ENCODE data around the gene NELFCD.
"Not testable (repeated sequence)": the region's sequence is repeated elsewhere in the genome, so short reads cannot be mapped to it uniquely, and the experiment has no call there.

NELFCD gene

DNA sequence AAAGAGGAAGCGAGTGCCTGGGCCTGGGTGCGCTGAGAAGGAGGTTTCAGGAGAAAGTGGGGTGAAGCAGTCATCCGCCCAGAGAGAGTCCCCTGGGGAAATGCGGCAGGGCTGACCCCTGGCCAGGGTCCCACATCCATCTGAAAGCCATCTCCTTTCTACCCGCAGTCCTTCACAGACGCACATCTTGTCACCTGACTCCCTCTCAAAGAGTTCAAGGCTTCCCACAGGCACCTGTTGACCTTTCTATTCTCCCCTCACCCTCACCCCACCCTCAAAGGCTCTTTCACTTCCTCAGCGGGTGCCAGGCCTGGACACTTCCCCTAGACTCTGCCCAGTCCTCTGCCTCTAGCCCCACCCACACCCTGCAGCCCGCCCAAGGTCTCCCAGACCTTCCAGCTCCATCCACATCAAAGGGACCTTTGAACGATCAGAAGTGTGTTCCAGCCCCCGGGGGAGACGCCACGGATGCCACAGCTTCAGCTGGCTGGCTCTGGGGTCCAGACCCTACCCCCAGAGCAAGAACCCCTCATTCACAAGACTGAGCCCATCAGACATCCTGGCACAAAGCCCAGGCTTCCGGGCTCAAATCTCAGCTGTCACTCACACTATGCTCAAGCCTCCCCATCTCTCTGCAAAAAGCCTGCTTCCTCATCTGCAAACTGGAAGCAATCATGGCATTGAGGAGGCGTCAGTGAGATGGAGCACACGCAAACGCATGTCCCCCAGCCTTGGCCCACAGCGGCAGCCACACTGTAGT lies 23.9 kb downstream of the NELFCD start:
- intact Hi-C loops (cut with DNase I) = no loop called here
- peak in 22 of 42 donors; percentile 20 to 60 (median 39) for DNase-seq

DNA sequence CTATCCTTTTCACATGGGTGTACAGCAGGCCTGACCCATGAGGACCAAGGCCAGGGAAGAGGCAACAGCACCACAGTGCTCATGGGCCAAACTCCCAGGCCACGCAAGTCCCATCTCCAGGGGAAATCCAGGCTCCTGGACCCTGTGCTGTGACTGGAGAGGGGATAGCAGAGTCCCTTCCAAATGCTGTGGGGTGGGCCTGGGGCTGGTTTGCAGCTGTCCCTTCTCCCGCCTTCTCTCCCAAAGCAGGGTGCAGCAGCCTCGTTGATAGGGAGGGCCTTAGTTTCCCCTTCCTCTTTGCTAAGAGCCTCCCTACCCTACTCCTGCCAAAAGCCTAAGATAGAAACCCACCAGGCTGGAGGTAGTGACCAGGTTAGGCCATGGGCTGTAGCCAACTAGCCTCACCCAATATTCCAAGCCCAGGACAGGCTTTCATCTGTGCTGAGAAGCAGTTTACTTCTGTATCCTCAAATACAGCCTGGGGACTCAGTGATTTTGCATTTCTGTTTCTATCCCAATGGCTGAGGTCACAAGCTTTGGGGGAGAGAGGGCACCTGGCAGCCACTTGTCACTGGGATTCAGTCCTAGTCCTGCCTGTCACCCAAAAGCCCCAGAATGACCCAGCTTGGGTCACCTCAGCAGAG lies 24.6 kb downstream of the NELFCD start:
- DNase-seq = peak in 4 of 42 donors; percentile 3 to 13 (median 8)
- intact Hi-C loops (cut with DNase I) = no loop called here

DNA sequence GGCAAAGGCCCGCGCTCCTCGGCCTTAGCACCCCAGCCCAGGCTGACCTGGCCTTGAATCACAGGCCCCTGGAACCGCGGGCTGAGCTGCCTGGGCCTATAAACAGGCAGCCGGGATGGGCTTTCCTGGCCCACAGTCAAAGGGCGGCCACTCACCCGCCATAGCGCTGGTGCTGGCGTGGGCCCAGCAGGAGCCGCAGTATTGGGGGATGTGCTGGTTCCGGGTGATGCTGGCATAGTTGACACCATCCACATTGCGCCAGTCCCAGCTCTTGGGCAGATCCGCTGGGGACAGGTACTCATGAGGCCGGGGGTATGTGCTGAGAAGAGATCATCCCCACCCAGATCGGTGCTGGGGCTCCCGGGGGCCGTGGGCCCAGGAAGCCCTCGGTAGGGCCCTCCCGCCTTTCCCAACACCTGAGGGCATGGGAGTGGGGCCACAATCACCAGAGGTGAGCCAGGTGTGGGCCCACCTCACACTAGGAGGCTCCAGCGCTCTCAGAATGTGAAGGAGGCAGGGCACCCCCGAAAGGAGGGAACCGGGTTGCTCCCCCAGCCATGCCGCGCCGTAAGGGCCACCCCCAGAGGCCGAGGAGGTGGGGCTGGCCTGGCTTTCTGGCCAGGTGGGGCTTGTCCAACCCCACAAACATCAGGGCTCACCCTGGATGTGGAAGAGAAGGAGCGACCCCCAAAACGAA lies 25.3 kb downstream of the NELFCD start:
- intact Hi-C loops (cut with DNase I) = no loop called here
- DNase-seq = peak in 9 of 42 donors; percentile 6 to 40 (median 18)

DNA sequence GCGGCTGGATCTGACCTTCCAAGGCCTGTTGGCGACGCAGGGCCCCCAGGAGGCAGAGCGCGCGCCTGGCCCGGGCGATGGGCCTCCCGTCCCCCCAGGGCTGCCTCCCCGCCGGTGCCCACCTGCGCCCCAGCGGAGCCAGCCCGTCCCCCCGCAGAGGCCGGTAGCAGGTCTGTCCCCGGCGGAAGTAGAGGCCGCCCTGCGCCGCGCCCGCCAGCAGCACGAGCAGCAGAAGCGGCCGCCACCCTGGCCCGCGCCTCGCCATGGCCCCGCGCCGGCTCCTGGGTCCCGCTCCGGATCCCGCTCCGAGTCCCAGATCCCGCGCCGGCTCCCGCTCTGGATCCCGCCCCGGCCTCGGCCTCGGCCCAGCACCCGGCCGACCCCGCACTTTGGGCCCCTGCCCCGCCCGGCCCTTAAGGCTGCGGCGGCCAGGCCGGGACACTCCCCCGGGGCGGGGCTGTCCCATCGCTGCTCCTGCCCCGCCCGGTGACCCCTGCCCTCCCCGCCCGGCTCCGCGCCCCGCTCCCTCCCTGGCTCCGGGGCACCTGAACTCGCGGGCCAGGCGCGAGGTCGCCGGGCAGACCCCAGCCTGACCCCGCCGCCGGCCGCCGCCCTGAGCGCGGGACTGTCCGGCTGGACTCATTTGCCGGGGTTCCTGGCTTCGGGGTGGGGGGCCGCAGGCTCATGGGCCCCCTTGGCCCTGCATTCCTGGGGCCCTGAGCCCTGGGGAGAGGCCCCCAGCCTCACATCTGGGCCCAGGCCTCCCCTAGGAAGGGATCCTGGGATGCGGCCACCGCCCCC lies 26.0 kb downstream of the NELFCD start, which contains the start of gene CTSZ:
TSS of gene CTSZ (minus strand) at position 391 of the 801 bp plus-strand sequence. CDS start at position 265, 126 bp downstream.
- intact Hi-C loops (cut with DNase I) = no loop called here
- DNase-seq = peak in 26 of 42 donors; percentile 11 to 59 (median 41)

DNA sequence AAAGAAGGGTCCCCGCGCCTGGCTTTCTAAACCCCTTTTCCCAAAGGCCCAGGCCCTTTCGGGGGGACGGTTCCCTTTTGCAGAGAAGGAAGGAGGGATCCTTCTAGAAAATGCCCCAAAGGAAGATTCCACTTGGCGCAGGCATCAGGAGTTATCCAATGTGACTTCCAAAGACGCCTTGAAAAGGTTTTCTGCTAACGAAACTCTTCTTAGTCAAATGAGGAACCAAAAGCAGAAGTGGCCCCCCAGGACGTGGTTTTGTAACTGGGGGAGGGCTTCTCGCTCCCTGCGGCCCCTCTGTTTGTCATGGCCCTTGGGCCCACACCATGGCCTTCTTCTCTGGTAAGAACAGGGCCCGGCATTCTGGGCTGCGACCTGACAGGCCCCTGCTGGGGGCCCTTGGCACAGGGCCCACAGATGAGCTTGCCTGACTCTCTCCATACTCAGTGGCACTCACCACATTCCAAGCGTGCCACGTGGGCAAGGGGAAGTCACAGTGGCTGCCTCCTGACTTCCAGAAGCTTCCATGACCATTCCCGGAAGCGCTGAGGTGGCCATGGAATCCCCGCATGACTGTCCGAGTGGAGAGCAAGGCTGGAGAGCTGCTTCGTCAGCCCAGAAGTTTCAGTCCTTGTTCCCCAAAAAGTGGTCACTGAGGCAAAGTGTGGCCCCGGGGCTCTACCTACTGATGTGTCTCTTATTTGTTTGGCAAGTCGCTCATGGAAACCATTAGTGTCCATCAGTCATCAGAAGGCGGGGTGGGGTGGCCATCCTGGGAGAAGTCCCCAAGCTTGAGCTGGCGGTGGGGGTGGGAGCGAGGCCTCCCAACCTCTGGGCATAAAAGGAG lies 26.8 kb downstream of the NELFCD start:
- DNase-seq = peak in 18 of 42 donors; percentile 22 to 53 (median 40)
- intact Hi-C loops (cut with DNase I) = no loop called here

DNA sequence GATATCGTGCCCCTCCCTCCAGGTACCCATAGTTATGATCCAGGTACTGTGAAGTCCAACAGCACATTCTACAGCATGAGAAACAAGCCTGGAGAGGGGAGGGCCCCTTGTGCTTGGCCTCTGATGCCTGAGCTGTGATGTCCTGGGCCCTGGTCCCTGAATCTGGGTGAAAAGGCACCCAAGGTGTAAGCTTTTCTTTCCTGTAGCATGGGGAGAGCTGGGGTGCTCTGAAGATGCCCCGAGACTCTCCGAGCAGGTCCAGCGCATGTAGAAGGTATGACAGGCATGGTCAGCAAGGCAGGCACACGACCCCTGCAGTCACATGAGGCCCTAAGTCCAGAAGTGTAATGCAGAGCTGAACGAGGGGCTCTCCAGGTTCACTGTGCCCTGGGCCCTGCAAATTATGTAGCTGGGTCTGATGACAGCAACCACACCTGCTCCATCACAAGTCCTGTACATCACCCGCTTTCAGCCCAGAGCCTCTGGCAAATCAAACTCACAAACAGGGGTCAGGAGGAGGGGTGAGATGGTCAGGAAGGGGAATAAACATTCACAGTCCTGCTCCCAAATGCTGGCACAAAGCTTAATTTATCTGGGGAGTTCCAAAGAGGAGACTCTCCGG lies 27.8 kb downstream of the NELFCD start:
- DNase-seq = peak in 5 of 42 donors; percentile 2 to 19 (median 8)

DNA sequence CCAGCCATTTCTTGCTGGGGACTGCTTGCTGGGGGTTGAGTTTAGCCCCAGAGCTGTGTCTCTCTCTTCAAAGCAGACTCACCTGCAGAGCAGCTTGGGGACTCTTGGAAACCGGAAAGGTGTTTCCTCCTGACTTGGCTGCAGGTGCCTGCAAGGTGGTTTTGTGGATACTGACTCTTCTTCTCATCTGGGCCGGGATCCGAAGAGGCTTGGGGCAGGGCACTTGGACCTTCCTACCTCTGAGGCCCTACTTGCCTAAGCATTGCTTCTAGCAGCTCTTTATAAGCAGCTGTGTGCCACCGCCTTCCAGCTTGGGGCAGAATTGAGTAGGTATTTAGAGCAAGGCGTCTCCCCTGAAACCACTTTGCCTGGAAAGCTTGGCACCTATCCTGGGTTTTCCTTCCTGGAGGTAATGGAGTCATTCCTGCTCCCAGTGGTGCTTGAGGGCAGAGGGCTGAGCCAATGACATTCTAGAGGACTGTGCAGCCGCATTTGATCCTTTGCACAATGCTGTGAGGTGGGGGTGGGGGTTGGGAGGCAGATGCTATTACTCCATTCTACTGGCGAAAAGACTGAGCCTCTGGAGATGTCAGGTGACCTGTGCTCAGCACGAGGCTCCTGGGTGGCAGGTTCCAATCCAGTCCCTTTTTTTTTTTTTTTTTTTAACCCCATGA lies 29.4 kb downstream of the NELFCD start:
- intact Hi-C loops (cut with DNase I) = no loop called here
- peak in 7 of 42 donors; percentile 2 to 25 (median 7) for DNase-seq

More for the DNA sequence above, 27.8 kb downstream of the NELFCD start:
- intact Hi-C loops (cut with DNase I) = no loop called here

DNA sequence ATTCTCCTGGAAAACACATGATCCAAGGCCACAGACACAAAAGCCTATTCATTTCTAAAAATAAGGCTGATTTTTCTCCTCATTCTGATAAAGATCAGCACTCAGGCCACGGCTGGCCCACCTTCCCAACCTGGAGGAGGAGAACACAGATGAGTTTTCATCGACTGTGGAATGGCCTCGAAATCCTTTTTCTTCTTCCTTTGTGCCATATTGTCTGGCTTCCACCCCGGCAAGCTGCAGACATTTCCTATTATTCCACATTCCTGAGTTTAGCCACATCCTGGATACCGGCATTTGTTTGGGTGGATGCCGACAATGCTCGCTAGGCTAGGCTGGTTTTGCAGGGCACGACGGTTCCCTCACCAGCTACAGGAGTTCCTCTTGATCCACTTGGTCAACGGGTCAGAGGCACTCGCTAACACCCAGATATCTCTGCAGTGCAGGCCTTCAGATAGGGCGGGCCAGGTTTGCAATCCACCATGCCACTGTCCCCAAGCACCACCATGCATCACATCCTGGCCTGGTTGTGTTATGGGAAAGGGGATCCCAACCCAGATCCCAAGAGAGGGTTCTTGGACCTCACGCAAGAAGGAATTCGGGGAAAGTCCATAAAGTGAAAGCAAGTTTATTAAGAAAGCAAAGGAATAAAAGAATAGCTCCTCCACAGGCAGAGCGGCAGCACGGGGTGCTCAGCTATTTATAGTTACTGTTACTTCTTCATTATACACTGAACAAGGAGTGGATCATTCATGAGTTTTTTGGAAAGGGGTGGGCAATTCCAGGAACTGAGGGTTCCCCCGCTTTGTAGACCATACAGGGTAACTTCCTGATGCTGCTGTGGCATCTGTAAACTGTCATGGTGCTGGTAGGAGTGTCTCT lies 30.2 kb downstream of the NELFCD start:
- intact Hi-C loops (cut with DNase I) = no loop called here

DNA sequence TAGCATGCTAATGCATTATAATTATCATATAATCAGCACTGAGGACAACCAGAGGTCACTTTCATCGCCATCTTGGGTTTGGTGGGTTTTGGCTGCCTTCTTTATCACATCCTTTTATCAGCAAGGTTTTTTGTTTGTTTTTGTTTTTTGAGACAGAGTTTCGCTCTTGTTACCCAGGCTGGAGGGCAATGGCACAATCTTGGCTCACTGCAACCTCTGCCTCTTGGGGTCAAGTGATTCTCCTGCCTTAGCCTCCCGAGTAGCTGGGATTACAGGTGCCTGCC lies 30.8 kb downstream of the NELFCD start:
- intact Hi-C loops (cut with DNase I) = not testable (repeated sequence)
- peak in 1 of 42 donors; percentile 1 for DNase-seq

More for the DNA sequence above, 30.2 kb downstream of the NELFCD start:
- peak in 10 of 42 donors; percentile 10 to 38 (median 16) for DNase-seq

DNA sequence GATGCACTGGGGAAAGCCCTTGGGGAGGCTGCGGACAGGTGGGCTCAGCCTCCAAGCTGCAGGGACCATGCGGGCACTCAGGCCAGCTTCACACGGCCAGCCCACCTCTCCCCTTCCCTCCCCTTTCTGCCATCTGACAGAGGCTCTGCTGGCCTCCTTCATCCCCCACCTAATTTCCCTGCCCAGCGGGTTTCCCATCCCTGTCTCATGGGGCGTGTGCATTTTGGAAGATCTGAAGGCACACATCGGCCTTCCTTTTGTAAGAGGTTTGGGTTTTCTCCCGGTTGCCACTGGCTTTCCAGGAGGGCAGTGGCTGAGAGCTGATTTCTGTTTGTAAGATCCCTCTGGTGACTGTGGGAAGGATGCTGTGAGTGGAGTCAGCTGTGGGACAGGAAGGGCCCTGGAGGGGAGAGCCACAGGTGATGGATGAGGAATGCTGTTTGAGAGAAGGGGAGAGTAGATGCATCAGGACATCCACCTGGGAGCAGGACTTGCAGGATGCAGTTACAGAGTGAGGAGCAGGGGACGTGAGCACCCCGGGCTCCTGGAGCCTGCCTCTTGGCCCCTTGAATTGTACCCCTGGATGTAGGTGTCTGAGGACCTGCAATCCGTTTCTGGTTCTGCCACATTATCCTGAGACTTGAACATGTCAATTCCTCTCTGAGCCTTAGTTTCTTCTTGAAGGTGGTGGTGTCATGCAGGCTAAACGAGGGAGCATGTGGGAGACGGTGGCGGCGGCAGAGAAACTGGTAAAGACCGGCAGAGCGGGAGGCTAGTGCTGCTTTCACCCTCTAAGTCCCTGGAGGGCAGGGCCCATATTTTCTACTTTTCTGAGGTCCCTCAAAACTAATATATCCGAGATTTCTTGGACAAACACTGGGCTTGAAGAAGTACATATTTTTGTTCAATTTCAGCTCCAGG lies 32.2 kb downstream of the NELFCD start:
- intact Hi-C loops (cut with DNase I) = no loop called here
- DNase-seq = peak in 9 of 42 donors; percentile 0 to 35 (median 9)

DNA sequence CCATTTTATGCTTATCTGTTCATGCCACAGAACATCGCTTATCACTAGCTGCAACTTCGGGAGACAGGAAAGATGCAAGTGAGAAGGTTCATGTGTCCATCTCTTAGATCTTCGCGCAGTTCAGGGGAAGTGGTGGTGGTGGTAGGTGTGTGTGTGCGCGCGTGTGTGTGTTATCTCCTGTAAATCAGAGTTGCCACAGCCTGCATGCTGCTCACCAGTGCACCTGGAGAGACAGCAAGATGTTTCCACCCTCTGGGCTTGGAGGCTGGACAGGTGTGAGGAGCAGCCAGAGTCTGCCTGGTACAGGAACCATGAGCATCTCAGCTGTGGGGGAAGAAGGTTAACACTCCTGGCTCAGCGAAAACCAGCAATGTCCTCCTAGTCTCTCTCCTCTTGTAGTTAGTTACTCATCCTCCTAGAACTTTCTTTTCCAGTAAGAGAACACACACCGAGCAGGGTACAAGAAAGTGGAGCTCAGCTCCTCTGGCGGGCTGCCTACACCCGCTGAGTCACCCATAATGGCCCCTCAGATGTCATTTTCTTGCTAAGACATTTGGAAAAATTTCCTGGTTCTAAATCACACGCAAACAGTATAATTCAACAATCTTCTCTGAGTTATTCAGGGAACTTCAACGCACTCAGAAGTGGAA lies 33.0 kb downstream of the NELFCD start:
- peak in 22 of 42 donors; percentile 22 to 78 (median 55) for DNase-seq
- intact Hi-C loops (cut with DNase I) = no loop called here

DNA sequence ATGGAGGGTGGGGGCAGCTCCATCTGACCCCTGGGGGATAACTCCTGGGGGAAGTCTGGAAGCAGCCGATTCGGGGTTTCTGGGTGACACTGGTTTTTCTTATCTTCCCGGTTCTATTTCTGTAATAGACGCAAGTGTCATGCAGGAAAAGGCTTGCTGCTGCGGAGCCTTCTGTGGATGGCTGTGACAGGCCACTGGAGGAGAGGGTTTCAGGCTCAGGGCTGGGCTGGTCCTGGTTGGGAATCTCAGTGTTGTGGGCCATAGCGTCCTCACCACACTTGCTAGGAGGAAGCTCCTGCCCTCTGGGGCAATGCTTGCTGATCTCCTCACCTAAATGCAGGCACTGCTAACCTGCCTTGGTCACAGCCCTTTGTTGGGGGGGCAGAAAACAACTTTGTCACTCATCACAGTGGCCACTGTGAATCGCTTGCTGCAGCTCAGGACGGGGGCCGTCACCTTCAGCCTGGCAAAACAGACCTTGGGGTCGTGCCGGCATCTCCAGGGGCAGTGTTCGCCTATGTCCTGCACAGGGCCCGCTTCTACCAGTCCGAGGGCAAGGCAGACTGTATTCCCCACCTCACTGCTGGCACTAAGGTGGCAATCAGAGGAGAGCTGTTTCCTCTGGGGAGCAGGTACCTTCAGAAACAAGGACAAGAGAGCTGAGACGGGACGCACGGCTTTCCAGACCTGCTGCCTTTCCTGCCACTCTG lies 33.8 kb downstream of the NELFCD start:
- peak in 8 of 42 donors; percentile 6 to 35 (median 20) for DNase-seq
- intact Hi-C loops (cut with DNase I) = no loop called here

DNA sequence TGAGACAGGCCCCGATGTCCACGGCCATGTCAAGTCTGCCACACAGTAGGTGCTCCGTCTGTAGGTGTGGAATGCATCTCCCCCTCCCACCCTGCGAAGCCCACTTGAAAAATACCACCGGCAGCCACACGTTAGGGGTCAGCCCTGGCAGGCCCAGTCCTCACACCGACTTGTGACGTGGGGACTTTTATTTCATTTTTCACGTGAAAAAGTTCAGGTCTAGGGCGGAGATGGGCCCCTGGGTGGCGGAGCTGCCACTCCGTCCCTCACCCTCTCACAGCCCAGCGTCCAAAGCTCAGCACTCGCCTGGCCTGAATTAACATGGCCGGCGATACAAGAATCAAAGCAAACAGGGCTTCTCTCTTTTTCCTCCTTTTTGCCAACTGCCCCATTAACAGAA lies 34.4 kb downstream of the NELFCD start:
- intact Hi-C loops (cut with DNase I) = no loop called here
- DNase-seq = peak in 4 of 42 donors; percentile 3 to 32 (median 12)
